Measurements from ENCODE around the gene ATP6V1E1.

DNA sequence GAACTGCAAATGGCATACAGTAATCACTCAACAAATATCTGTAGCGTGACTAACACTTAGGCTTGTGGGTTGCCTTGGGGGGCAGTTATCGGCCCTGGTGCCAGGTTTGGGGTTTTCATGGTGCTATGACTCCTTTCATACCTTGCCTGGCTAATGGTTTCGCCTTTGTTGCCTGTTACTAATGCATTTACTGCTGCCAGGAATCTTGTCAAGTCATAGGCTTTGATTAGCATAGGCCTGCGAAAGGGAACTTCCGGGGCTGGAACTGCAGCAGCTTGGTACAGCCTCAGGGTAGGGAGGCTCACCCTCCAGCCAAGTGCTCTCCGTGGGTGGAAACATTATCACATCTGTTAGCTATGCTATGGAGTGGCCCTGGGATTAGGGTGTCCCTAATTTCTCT is 52.1 kb downstream of the ATP6V1E1 start:
- TF ChIP-seq POLR2AphosphoS5 (IDR thresholded peaks at IDR 0.05) (no peak), POLR2A (IDR thresholded peaks at IDR 0.05; ENCODE audit: low read depth) (no peak)

Measured in esophagus muscularis mucosa (tissue), 2 donors.